ENCODE data around the gene SLX4.

The SLX4 gene

GRCh38 chr16:3582276-3583165 lies 28.9 kb downstream of the SLX4 start:
- DNase-seq: no peak

GRCh38 chr16:3581392-3581791 lies 30.0 kb downstream of the SLX4 start:
- DNase-seq: no peak

GRCh38 chr16:3580686-3581085 lies 30.7 kb downstream of the SLX4 start:
- DNase-seq: no peak

- no peak for DNase-seq
These were observed 31.2 kb downstream of the SLX4 start for GRCh38 chr16:3580251-3580651.

- no peak for DNase-seq
These were observed 31.6 kb downstream of the SLX4 start for GRCh38 chr16:3579776-3580175.

GRCh38 chr16:3578610-3579551 lies 32.5 kb downstream of the SLX4 start:
- no peak for DNase-seq

- DNase-seq: no peak
These were observed 33.3 kb downstream of the SLX4 start for GRCh38 chr16:3578121-3578520.

- no peak for DNase-seq
These were observed 34.1 kb downstream of the SLX4 start, which contains the start of gene NLRC3 for GRCh38 chr16:3577302-3577752. Gene NLRC3 (minus strand): TSS chr16:3577403. CDS start chr16:3565036, 12,367 bp downstream.

GRCh38 chr16:3576211-3576610 lies 35.2 kb downstream of the SLX4 start:
- no peak for DNase-seq

- DNase-seq: no peak
These were observed 35.9 kb downstream of the SLX4 start for GRCh38 chr16:3575491-3575890.

GRCh38 chr16:3574195-3574594 lies 37.2 kb downstream of the SLX4 start:
- no peak for DNase-seq

GRCh38 chr16:3573146-3573815 lies 38.1 kb downstream of the SLX4 start:
- DNase-seq: peak in 5 of 56 donors; percentile 5 to 30 (median 13)

GRCh38 chr16:3570420-3571062 lies 40.9 kb downstream of the SLX4 start:
- no peak for DNase-seq

GRCh38 chr16:3569851-3570250 lies 41.6 kb downstream of the SLX4 start:
- no peak for DNase-seq

GRCh38 chr16:3566990-3567389 lies 44.4 kb downstream of the SLX4 start:
- no peak for DNase-seq

GRCh38 chr16:3564889-3565141 lies 46.6 kb downstream of the SLX4 start:
- DNase-seq: no peak

GRCh38 chr16:3564130-3564888 lies 47.1 kb downstream of the SLX4 start:
- DNase-seq: no peak

- no peak for DNase-seq
These were observed 48.4 kb downstream of the SLX4 start for GRCh38 chr16:3562914-3563480.

- no peak for DNase-seq
These were observed 49.8 kb downstream of the SLX4 start for GRCh38 chr16:3561626-3562025.

GRCh38 chr16:3554351-3554928 lies 57.0 kb downstream of the SLX4 start:
- DNase-seq: no peak

Data from nucleus accumbens (tissue), 56 donors.